ENCODE measurements around the gene SCARB1. TPM values are rescaled to one million over a fixed set of nuclear protein-coding genes. Genes with fewer than 3 reads are reported as not detected.

SCARB1 gene
- polyA plus RNA-seq, 2 donors: 7.4 to 8.6 TPM

- no peaks in the 10 kb centered on the region for H3K9me3 ChIP-seq (ENCODE audit: control insufficient read depth in 2 of 2, insufficient read depth in 1 of 2, low read depth in 1 of 2, low read length in 1 of 2)
Measured at GRCh38 chr12:124730455-124730932, 133.2 kb downstream of the SCARB1 start.

GRCh38 chr12:124727922-124728321 lies 135.7 kb downstream of the SCARB1 start:
- WGBS, 2 donors: 60 to 69% methylated on average over 10 of the region's 10 CpGs
- no peaks in the 10 kb centered on the region for H3K4me1 ChIP-seq (ENCODE audit: control insufficient read depth in 2 of 2, insufficient read depth in 2 of 2, low read length in 1 of 2)
- H3K27ac ChIP-seq (ENCODE audit: low read depth in 2 of 2, low read length in 1 of 2): no peak overlapping the region
- no peak overlapping the region for H3K4me3 ChIP-seq (ENCODE audit: low read depth in 1 of 2, low read length in 2 of 2)
- no peaks in the 10 kb centered on the region for H3K9me3 ChIP-seq (ENCODE audit: control insufficient read depth in 2 of 2, insufficient read depth in 1 of 2, low read depth in 1 of 2, low read length in 1 of 2)
- no peaks in the 10 kb centered on the region for H3K27me3 ChIP-seq (ENCODE audit: control insufficient read depth in 1 of 2, insufficient read depth in 2 of 2, low read length in 2 of 2)
- no peaks in the 10 kb centered on the region for H3K36me3 ChIP-seq (ENCODE audit: control insufficient read depth in 2 of 2, insufficient read depth in 2 of 2, low read length in 1 of 2)

More at GRCh38 chr12:124730455-124730932, 133.2 kb downstream of the SCARB1 start:
- H3K4me1 ChIP-seq (ENCODE audit: control insufficient read depth in 2 of 2, insufficient read depth in 2 of 2, low read length in 1 of 2): no peaks in the 10 kb centered on the region
- H3K36me3 ChIP-seq (ENCODE audit: control insufficient read depth in 2 of 2, insufficient read depth in 2 of 2, low read length in 1 of 2): no peaks in the 10 kb centered on the region
- WGBS, 2 donors: 46% methylated on average over 3 of the region's 3 CpGs
- no peaks in the 10 kb centered on the region for H3K27me3 ChIP-seq (ENCODE audit: control insufficient read depth in 1 of 2, insufficient read depth in 2 of 2, low read length in 2 of 2)
- H3K4me3 ChIP-seq (ENCODE audit: low read depth in 1 of 2, low read length in 2 of 2): no peak overlapping the region
- no peak overlapping the region for H3K27ac ChIP-seq (ENCODE audit: low read depth in 2 of 2, low read length in 1 of 2)

- no peaks in the 10 kb centered on the region for H3K36me3 ChIP-seq (ENCODE audit: control insufficient read depth in 2 of 2, insufficient read depth in 2 of 2, low read length in 1 of 2)
- no peaks in the 10 kb centered on the region for H3K9me3 ChIP-seq (ENCODE audit: control insufficient read depth in 2 of 2, insufficient read depth in 1 of 2, low read depth in 1 of 2, low read length in 1 of 2)
- H3K4me3 ChIP-seq (ENCODE audit: low read depth in 1 of 2, low read length in 2 of 2): no peak overlapping the region
- no peaks in the 10 kb centered on the region for H3K27me3 ChIP-seq (ENCODE audit: control insufficient read depth in 1 of 2, insufficient read depth in 2 of 2, low read length in 2 of 2)
- WGBS, 2 donors: 39 to 43% methylated on average over 18 of the region's 18 CpGs
- no peaks in the 10 kb centered on the region for H3K4me1 ChIP-seq (ENCODE audit: control insufficient read depth in 2 of 2, insufficient read depth in 2 of 2, low read length in 1 of 2)
- peak overlapping the region; percentile 33 to 34 for H3K27ac ChIP-seq (ENCODE audit: low read depth in 2 of 2, low read length in 1 of 2)
Measured at GRCh38 chr12:124727264-124727800, 136.3 kb downstream of the SCARB1 start.

Other genes starting within 250 kb of the SCARB1 start
- 1,000 to 10,000 TPM; 1,354 to 1,419 TPM for gene UBC, start 50.8 kb upstream of the SCARB1 start, polyA plus RNA-seq
- 1 to 10 TPM; 8.8 to 9.0 TPM for gene DHX37, start 125.3 kb upstream of the SCARB1 start, polyA plus RNA-seq
- gene BRI3BP, start 129.8 kb upstream of the SCARB1 start, polyA plus RNA-seq: 1 to 10 TPM; 3.2 to 5.3 TPM
- gene AACS, start 201.6 kb upstream of the SCARB1 start, polyA plus RNA-seq: 10 to 100 TPM; 24.3 to 26.9 TPM